ENCODE results near the gene TGFBR2.

Gene TGFBR2

GRCh38 chr3:30632521-30632920, 26.1 kb downstream of the TGFBR2 start:
- peaks cover 66% of the 10 kb centered on the region for H3K36me3 ChIP-seq
- H3K27ac ChIP-seq, result no peak overlapping the region
- peaks cover 100% of the 10 kb centered on the region for H3K4me1 ChIP-seq
- no peaks in the 10 kb centered on the region for H3K27me3 ChIP-seq
- TF ChIP-seq Cebpa-rat (IDR thresholded peaks at IDR 0.05), result no peak
- no peak overlapping the region for H3K9ac ChIP-seq
- no peaks in the 10 kb centered on the region for H3K9me3 ChIP-seq
- H4K20me1 ChIP-seq, result peaks cover 100% of the 10 kb centered on the region
- H3K4me3 ChIP-seq, result no peak overlapping the region
- H3K4me2 ChIP-seq, result peak overlapping the region; percentile 52

DNA sequence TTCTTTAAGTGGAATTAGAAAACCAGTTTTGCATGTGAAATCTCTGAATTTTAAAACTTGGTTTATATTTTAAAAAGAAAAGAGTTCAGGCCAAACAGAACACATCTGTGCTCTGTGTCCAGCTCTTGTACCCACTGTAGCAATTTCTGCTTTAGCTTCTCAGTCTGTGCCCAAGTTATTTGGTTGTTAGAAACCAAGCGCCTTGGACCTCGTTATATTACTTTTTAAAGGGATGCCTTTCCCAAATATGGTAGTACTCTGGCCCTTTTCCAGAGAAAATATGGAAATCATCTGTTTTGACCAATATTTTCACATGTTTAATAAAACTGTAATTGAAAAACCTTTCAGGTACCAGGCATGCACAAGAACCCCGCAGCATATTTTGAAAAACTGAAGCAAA, 27.3 kb downstream of the TGFBR2 start:
- H3K27me3 ChIP-seq, result no peaks in the 10 kb centered on the region
- H3K4me3 ChIP-seq, result no peak overlapping the region
- no peak overlapping the region for H3K9ac ChIP-seq
- H3K9me3 ChIP-seq, result no peaks in the 10 kb centered on the region
- H3K27ac ChIP-seq, result no peak overlapping the region
- peaks cover 100% of the 10 kb centered on the region for H3K4me1 ChIP-seq
- peak overlapping the region; percentile 92 for H3K4me2 ChIP-seq
- peaks cover 100% of the 10 kb centered on the region for H4K20me1 ChIP-seq
- no peak for TF ChIP-seq Cebpa-rat (IDR thresholded peaks at IDR 0.05)
- peaks cover 59% of the 10 kb centered on the region for H3K36me3 ChIP-seq

GRCh38 chr3:30634761-30635735, 28.6 kb downstream of the TGFBR2 start:
- H3K9me3 ChIP-seq, result no peaks in the 10 kb centered on the region
- H3K4me2 ChIP-seq, result peak overlapping the region; percentile 92
- no peaks in the 10 kb centered on the region for H3K27me3 ChIP-seq
- no peak for TF ChIP-seq Cebpa-rat (IDR thresholded peaks at IDR 0.05)
- H3K36me3 ChIP-seq, result peaks cover 46% of the 10 kb centered on the region
- peak overlapping the region; percentile 95 for H3K27ac ChIP-seq
- H3K9ac ChIP-seq, result no peak overlapping the region
- H3K4me1 ChIP-seq, result peaks cover 100% of the 10 kb centered on the region
- peaks cover 96% of the 10 kb centered on the region for H4K20me1 ChIP-seq
- H3K4me3 ChIP-seq, result no peak overlapping the region

DNA sequence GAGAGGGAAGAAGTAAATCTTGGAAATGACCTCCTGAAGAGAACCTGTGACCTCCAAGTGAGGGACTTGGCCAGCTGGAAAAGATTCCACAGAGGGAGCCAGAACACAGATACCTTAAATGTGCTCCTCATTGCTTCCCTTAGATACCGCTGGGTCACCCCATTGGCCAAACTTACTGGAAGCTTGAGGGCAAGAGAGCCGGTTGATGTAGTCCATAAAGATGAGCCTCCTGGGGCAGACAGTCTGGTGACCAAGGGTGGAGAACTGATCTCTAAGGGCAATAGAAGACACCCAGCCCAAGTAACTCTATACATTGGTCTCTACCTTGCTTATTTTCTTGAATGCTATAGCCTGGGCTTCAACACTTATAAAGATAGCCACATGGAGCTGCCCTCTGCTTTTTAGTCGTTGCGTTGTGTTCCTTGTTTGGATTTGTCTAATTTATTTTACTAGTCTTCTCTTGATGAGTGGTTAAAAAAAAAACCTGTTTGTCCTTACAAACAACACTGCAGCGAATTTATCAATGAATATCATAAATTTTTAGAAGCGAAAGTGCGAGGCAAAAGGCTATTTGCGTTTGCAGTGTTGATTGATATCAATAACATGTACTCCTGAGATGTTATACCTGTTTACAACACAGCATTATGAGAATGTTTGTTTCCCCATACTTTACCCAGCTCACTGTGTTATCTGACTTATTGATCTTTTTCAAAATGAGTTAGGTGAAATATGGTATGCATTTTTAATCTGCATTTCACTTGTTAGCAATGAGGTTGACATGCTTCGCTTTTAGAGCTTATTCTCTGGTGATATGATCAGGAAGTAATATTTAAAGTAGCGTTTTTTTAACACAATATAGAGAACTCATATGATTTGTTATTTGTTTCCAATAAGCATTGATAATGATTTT, 31.2 kb downstream of the TGFBR2 start:
- H3K27me3 ChIP-seq, result no peaks in the 10 kb centered on the region
- no peak overlapping the region for H3K4me3 ChIP-seq
- H3K27ac ChIP-seq, result peak overlapping the region; percentile 95
- no peaks in the 10 kb centered on the region for H3K9me3 ChIP-seq
- TF ChIP-seq Cebpa-rat (IDR thresholded peaks at IDR 0.05), result no peak
- no peak overlapping the region; the same call in 1 of the 2 replicates for H3K9ac ChIP-seq
- peaks cover 100% of the 10 kb centered on the region for H3K4me1 ChIP-seq
- peaks cover 95% of the 10 kb centered on the region for H4K20me1 ChIP-seq
- peak overlapping the region; percentile 92 for H3K4me2 ChIP-seq
- H3K36me3 ChIP-seq, result peaks cover 23% of the 10 kb centered on the region

- H3K27me3 ChIP-seq, result no peaks in the 10 kb centered on the region
- peak overlapping the region; percentile 95 for H3K27ac ChIP-seq
- no peak for TF ChIP-seq Cebpa-rat (IDR thresholded peaks at IDR 0.05)
- peaks cover 96% of the 10 kb centered on the region for H3K4me1 ChIP-seq
- H3K4me3 ChIP-seq, result peak overlapping the region; percentile 53
- H3K36me3 ChIP-seq, result peaks cover 10% of the 10 kb centered on the region
- H3K4me2 ChIP-seq, result peak overlapping the region; percentile 92
- H3K9me3 ChIP-seq, result no peaks in the 10 kb centered on the region
- peak overlapping the region; percentile 70 for H3K9ac ChIP-seq
- H4K20me1 ChIP-seq, result peaks cover 82% of the 10 kb centered on the region
Observed at GRCh38 chr3:30638685-30639412, 32.4 kb downstream of the TGFBR2 start.

GRCh38 chr3:30639937-30640336, 33.5 kb downstream of the TGFBR2 start:
- Histone ChIP-seq H3K4me1 (peaks cover 96% of the 10 kb centered on the region), H4K20me1 (peaks cover 71% of the 10 kb centered on the region)

GRCh38 chr3:30640851-30641250, 34.5 kb downstream of the TGFBR2 start:
- Histone ChIP-seq H3K9me3 (no peaks in the 10 kb centered on the region), H3K4me2 (peak overlapping the region; percentile 92), H3K4me3 (peak overlapping the region; percentile 53), H3K4me1 (peaks cover 96% of the 10 kb centered on the region), H4K20me1 (peaks cover 62% of the 10 kb centered on the region), H3K36me3 (peaks cover 13% of the 10 kb centered on the region), H3K9ac (peak overlapping the region; percentile 77), H3K27ac (peak overlapping the region; percentile 95), H3K27me3 (no peaks in the 10 kb centered on the region)
- no peak for TF ChIP-seq Cebpa-rat (IDR thresholded peaks at IDR 0.05)

More at GRCh38 chr3:30639937-30640336, 33.5 kb downstream of the TGFBR2 start:
- peaks cover 3% of the 10 kb centered on the region; the same call in 1 of the 2 replicates for H3K36me3 ChIP-seq
- H3K4me3 ChIP-seq, result peak overlapping the region; percentile 53
- no peaks in the 10 kb centered on the region for H3K27me3 ChIP-seq
- peak overlapping the region; percentile 95 for H3K27ac ChIP-seq
- peak overlapping the region; percentile 70 for H3K9ac ChIP-seq
- peak overlapping the region; percentile 92 for H3K4me2 ChIP-seq
- TF ChIP-seq Cebpa-rat (IDR thresholded peaks at IDR 0.05), result no peak
- no peaks in the 10 kb centered on the region for H3K9me3 ChIP-seq

- H3K9ac ChIP-seq, result peak overlapping the region; percentile 77
- peak overlapping the region; percentile 53 for H3K4me3 ChIP-seq
- H4K20me1 ChIP-seq, result peaks cover 54% of the 10 kb centered on the region
- H3K4me2 ChIP-seq, result peak overlapping the region; percentile 92
- TF ChIP-seq Cebpa-rat (IDR thresholded peaks at IDR 0.05), result no peak
- peaks cover 20% of the 10 kb centered on the region for H3K36me3 ChIP-seq
- peak overlapping the region; percentile 95 for H3K27ac ChIP-seq
- H3K27me3 ChIP-seq, result no peaks in the 10 kb centered on the region
- peaks cover 96% of the 10 kb centered on the region for H3K4me1 ChIP-seq
- no peaks in the 10 kb centered on the region for H3K9me3 ChIP-seq
Observed at GRCh38 chr3:30641416-30642251, 35.2 kb downstream of the TGFBR2 start.
